H9 (cell line): Measurements from ENCODE around the gene ZHX3. TPM values are rescaled to one million over a fixed set of nuclear protein-coding genes. Genes with fewer than 3 reads are reported as not detected.

ENCODE experiments used
- DNase-seq: peaks from one replicate; pipeline ENCODE4 v3.0.0-alpha.2; 2017
- H2AFZ ChIP-seq: one replicate; pipeline ENCODE4 v1.6.1; 2013; ENCODE audit warnings: mild to moderate bottlenecking, low read length, control low read depth, moderate library complexity
- H2AK5ac ChIP-seq: 2 replicates; pipeline ENCODE4 v1.6.1; 2013; ENCODE audit warnings: low read length, control low read depth, mixed read lengths; ENCODE audit not compliant: insufficient read length
- H2BK120ac ChIP-seq: one replicate; pipeline ENCODE4 v1.6.1; 2013; ENCODE audit warnings: low read depth, mild to moderate bottlenecking, low read length, control low read depth, inconsistent platforms; ENCODE audit not compliant: poor library complexity, severe bottlenecking
- H2BK12ac ChIP-seq: 2 replicates; pipeline ENCODE4 v1.6.1; 2013; ENCODE audit warnings: low read length, control low read depth, mixed read lengths, low read depth; ENCODE audit not compliant: insufficient read length
- H2BK15ac ChIP-seq: 2 replicates; pipeline ENCODE4 v1.6.1; 2013; ENCODE audit warnings: low read depth, low read length, control low read depth
- H2BK20ac ChIP-seq: one replicate; pipeline ENCODE4 v1.6.1; 2013; ENCODE audit warnings: low read depth, mild to moderate bottlenecking, low read length, control low read depth, inconsistent platforms; ENCODE audit not compliant: poor library complexity, severe bottlenecking
- H2BK5ac ChIP-seq: 2 replicates; pipeline ENCODE4 v1.6.1; 2013; ENCODE audit warnings: low read length, control low read depth, mixed read lengths; ENCODE audit not compliant: insufficient read length
- H3K14ac ChIP-seq: 2 replicates; pipeline ENCODE4 v1.6.1; 2013; ENCODE audit warnings: low read length, control low read depth; ENCODE audit not compliant: insufficient read depth
- H3K18ac ChIP-seq: 2 replicates; pipeline ENCODE4 v1.6.1; 2013; ENCODE audit warnings: low read depth, mild to moderate bottlenecking, mixed read lengths, low read length, control low read depth; ENCODE audit not compliant: insufficient read length
- H3K23ac ChIP-seq: 2 replicates; pipeline ENCODE4 v1.6.1; 2013; ENCODE audit warnings: low read length, control low read depth, mixed read lengths, low read depth; ENCODE audit not compliant: insufficient read length
- H3K23me2 ChIP-seq: 2 replicates; pipeline ENCODE4 v1.6.1; 2013; ENCODE audit warnings: low read depth, mild to moderate bottlenecking, mixed read lengths, low read length, control low read depth; ENCODE audit not compliant: insufficient read length, poor library complexity, severe bottlenecking
- H3K27ac ChIP-seq: 2 replicates; pipeline ENCODE4 v1.5.1; 2013; ENCODE audit warnings: low read length, control low read depth, mixed read lengths, low read depth; ENCODE audit not compliant: insufficient read length
- H3K27me3 ChIP-seq: 2 replicates; pipeline ENCODE4 v1.6.1; 2013; ENCODE audit warnings: low read length, control low read depth, inconsistent platforms; ENCODE audit not compliant: insufficient read depth
- H3K4ac ChIP-seq: 2 replicates; pipeline ENCODE4 v1.6.1; 2013; ENCODE audit warnings: low read depth, mild to moderate bottlenecking, control low read depth, inconsistent platforms, low read length, moderate library complexity
- H3K4me1 ChIP-seq: 2 replicates; pipeline ENCODE4 v1.6.1; 2013; ENCODE audit warnings: low read length, control low read depth, inconsistent platforms; ENCODE audit not compliant: insufficient read depth
- H3K4me2 ChIP-seq: 2 replicates; pipeline ENCODE4 v1.6.1; 2013; ENCODE audit warnings: low read length, control low read depth, mixed read lengths; ENCODE audit not compliant: insufficient read length, insufficient read depth
- H3K56ac ChIP-seq: 2 replicates; pipeline ENCODE4 v1.6.1; 2013; ENCODE audit warnings: low read depth, mild to moderate bottlenecking, mixed read lengths, low read length, control low read depth; ENCODE audit not compliant: insufficient read length
- H3K79me1 ChIP-seq: 2 replicates; pipeline ENCODE4 v1.6.1; 2013; ENCODE audit warnings: low read depth, mild to moderate bottlenecking, moderate library complexity, low read length, control low read depth, inconsistent platforms; ENCODE audit not compliant: insufficient read depth, poor library complexity, severe bottlenecking
- H3K79me2 ChIP-seq: 2 replicates; pipeline ENCODE4 v1.6.1; 2013; ENCODE audit warnings: low read length, control low read depth, inconsistent platforms; ENCODE audit not compliant: insufficient read depth
- H3K9ac ChIP-seq: 2 replicates; pipeline ENCODE4 v1.6.1; 2013; ENCODE audit warnings: low read length, control low read depth, mixed read lengths; ENCODE audit not compliant: insufficient read length; ENCODE audit errors: extremely low read depth
- H3K9me3 ChIP-seq: one replicate; pipeline ENCODE4 v1.6.1; 2013; ENCODE audit warnings: low read depth, low read length, inconsistent platforms; ENCODE audit not compliant: control insufficient read depth
- H3T11ph ChIP-seq: one replicate; pipeline ENCODE4 v1.6.1; 2013; ENCODE audit warnings: mild to moderate bottlenecking, low read length, control low read depth, inconsistent platforms
- H4K20me1 ChIP-seq: one replicate; pipeline ENCODE4 v1.6.1; 2013; ENCODE audit not compliant: control insufficient read depth, insufficient read length, insufficient read depth
- H4K5ac ChIP-seq: 2 replicates; pipeline ENCODE4 v1.6.1; 2013; ENCODE audit warnings: low read depth, mild to moderate bottlenecking, mixed read lengths, low read length, control low read depth; ENCODE audit not compliant: insufficient read length
- H4K8ac ChIP-seq: replicated peaks from 2 replicates; pipeline ENCODE4 v1.6.1; 2013; ENCODE audit warnings: low read length, control low read depth, mixed read lengths, low read depth; ENCODE audit not compliant: insufficient read length
- H4K91ac ChIP-seq: 2 replicates; pipeline ENCODE4 v1.6.1; 2013; ENCODE audit warnings: low read depth, mild to moderate bottlenecking, moderate library complexity, mixed read lengths, low read length, control low read depth; ENCODE audit not compliant: insufficient read length
- H3K27ac Mint-ChIP-seq, 3 experiments: 2 replicates in 2 of 3; 3 replicates in 1 of 3; pipeline ENCODE4 v1.8.0; 2020 to 2021; ENCODE audit warnings: mixed read lengths in 3 of 3, mild to moderate bottlenecking in 1 of 3, moderate library complexity in 1 of 3
- H3K27me3 Mint-ChIP-seq: 2 replicates; pipeline ENCODE4 v1.8.0; 2021; ENCODE audit warnings: low read depth, mild to moderate bottlenecking, moderate library complexity, mixed read lengths
- H3K36me3 Mint-ChIP-seq, 3 experiments: 2 replicates in 2 of 3; 3 replicates in 1 of 3; pipeline ENCODE4 v1.8.0; 2020 to 2021; ENCODE audit warnings: low read depth in 3 of 3, mixed read lengths in 3 of 3; ENCODE audit not compliant: insufficient read depth in 1 of 3
- H3K4me1 Mint-ChIP-seq, 2 experiments: 2 replicates each; pipeline ENCODE4 v1.8.0; 2020; ENCODE audit warnings: mixed read lengths in 2 of 2
- H3K4me3 Mint-ChIP-seq, 2 experiments: 2 replicates in 1 of 2; 3 replicates in 1 of 2; pipeline ENCODE4 v1.8.0; 2020 to 2021; ENCODE audit warnings: mild to moderate bottlenecking in 2 of 2, mixed read lengths in 2 of 2, moderate library complexity in 1 of 2
- H3K9me3 Mint-ChIP-seq, 2 experiments: 2 replicates in 1 of 2; 3 replicates in 1 of 2; pipeline ENCODE4 v1.8.0; 2020; ENCODE audit warnings: mild to moderate bottlenecking in 2 of 2, mixed read lengths in 2 of 2, moderate library complexity in 1 of 2
- CTCF ChIP-seq: fragments of 200-600 bp; sonication (generic); conservative IDR thresholded peaks from 3 replicates; pipeline ENCODE4 v1.8.0; 2021; ENCODE audit warnings: antibody characterized with exemption, mild to moderate bottlenecking
- WGBS: extraction: QIAGEN DNeasy Blood & Tissue Kit; methylation state at CpG from one replicate; pipeline ENCODE4 v1.1.7; 2013; ENCODE audit warnings: missing lambda C conversion rate, low lambda C conversion rate, mixed read lengths; ENCODE audit not compliant: insufficient read length; ENCODE audit errors: extremely low coverage; 5-methylcytosine and 5-hydroxymethylcytosine counted together
- total RNA-seq: library from RNA; stranded (reverse); gene quantifications from 2 replicates; pipeline ENCODE4 v1.2.1, GENCODE V29; 2021

Gene ZHX3
- total RNA-seq, 1 experiment from 2014 or later, result 4.4 TPM

- no peak for DNase-seq
- no peak overlapping the region for H3K23ac ChIP-seq
- H3K27me3 ChIP-seq, result no peaks in the 10 kb centered on the region
- no peaks in the 10 kb centered on the region for H3K27me3 Mint-ChIP-seq
- no peaks in the 10 kb centered on the region for H4K20me1 ChIP-seq
- H3K9me3 ChIP-seq, result no peaks in the 10 kb centered on the region
- no peak overlapping the region for H2BK12ac ChIP-seq
- H3K36me3 Mint-ChIP-seq, result peaks cover 4 to 24% (median 11%) of the 10 kb centered on the region in 3 experiments
- H3K27ac ChIP-seq, result no peak overlapping the region
- no peak overlapping the region for H2BK5ac ChIP-seq
- H3K79me2 ChIP-seq, result peaks cover 91% of the 10 kb centered on the region
- no peak overlapping the region for H3K56ac ChIP-seq
- no peak overlapping the region for H2BK120ac ChIP-seq
- no peak overlapping the region for H4K8ac ChIP-seq
- H2AK5ac ChIP-seq, result no peak overlapping the region
- H3K4me3 Mint-ChIP-seq, result no peak overlapping the region
- no peak overlapping the region for H3K27ac Mint-ChIP-seq
- no peak overlapping the region for H2BK15ac ChIP-seq
- no peak overlapping the region; the same call in 1 of the 2 replicates for H3K14ac ChIP-seq
- H3K9me3 Mint-ChIP-seq, result no peaks in the 10 kb centered on the region
- WGBS, result no CpG with 5 or more reads among the region's 2 CpGs
- no peak overlapping the region for H3K4ac ChIP-seq
- no peak overlapping the region for H2AFZ ChIP-seq
- no peak overlapping the region for H4K91ac ChIP-seq
- no peak overlapping the region for H2BK20ac ChIP-seq
- H3T11ph ChIP-seq, result no peak overlapping the region
- H3K9ac ChIP-seq, result no peak overlapping the region
- TF ChIP-seq CTCF, result no peak
- no peak overlapping the region for H4K5ac ChIP-seq
- no peak overlapping the region for H3K4me2 ChIP-seq
- peaks cover 40 to 68% of the 10 kb centered on the region in 2 experiments for H3K4me1 Mint-ChIP-seq
- peaks cover 4% of the 10 kb centered on the region for H3K79me1 ChIP-seq
- H3K4me1 ChIP-seq, result peaks cover 7% of the 10 kb centered on the region; the same call in 1 of the 2 replicates
- no peak overlapping the region for H3K18ac ChIP-seq
- no peaks in the 10 kb centered on the region for H3K23me2 ChIP-seq
Observed at GRCh38 chr20:41145317-41145716, 172.2 kb downstream of the ZHX3 start.
